Gastroesophageal sphincter (tissue), 4 donors: ENCODE results near the gene EGLN2. TPM values are rescaled to one million over a fixed set of nuclear protein-coding genes. Genes with fewer than 3 reads are reported as not detected.
A peak's percentile ranks its signal among the peaks of the same experiment; 100 is the strongest.
"Not testable (repeated sequence)": the region's sequence is repeated elsewhere in the genome, so short reads cannot be mapped to it uniquely, and the experiment has no call there.

Experiments
- ATAC-seq: fragments of 150-250 bp; one replicate; pipeline ENCODE4 v1.9.1; 2016; ENCODE audit warnings: mild to moderate bottlenecking, moderate library complexity
- H3K27ac ChIP-seq, 4 donors: fragments of 200-600 bp; sonication (generic) in 3 of 4; 1 replicate in 3 of 4; 2 replicates in 1 of 4; pipeline ENCODE4 v1.5.1; 2016 to 2019
- H3K27me3 ChIP-seq: fragments of 200-600 bp; sonication (generic); one replicate; pipeline ENCODE4 v1.5.1; 2019
- H3K36me3 ChIP-seq, 2 donors: fragments of 200-600 bp; sonication (generic); one replicate each; pipeline ENCODE4 v1.5.1; 2019; ENCODE audit warnings: control low read depth in 1 of 2
- H3K4me1 ChIP-seq, 3 donors: fragments of 200-600 bp; sonication (generic); 1 replicate in 2 of 3; 2 replicates in 1 of 3; pipeline ENCODE4 v1.5.1; 2016 to 2019; ENCODE audit warnings: control low read depth in 2 of 3
- H3K4me3 ChIP-seq, 2 donors: fragments of 200-600 bp; sonication (generic); one replicate each; pipeline ENCODE4 v1.5.1; 2019; ENCODE audit warnings: mild to moderate bottlenecking in 1 of 2, moderate library complexity in 1 of 2
- H3K9me3 ChIP-seq, 3 donors: fragments of 200-600 bp; sonication (generic); one replicate each; pipeline ENCODE4 v1.5.1; 2017 to 2019; ENCODE audit warnings: control low read depth in 2 of 3
- CTCF ChIP-seq, 4 experiments: fragments of 200-600 bp in 2 of 4; fragments of 450-650 bp in 2 of 4; sonication (generic) in 1 of 4; IDR thresholded peaks; one replicate each; pipeline ENCODE4 v1.5.1; 2017 to 2019; ENCODE audit warnings: antibody characterized with exemption in 4 of 4, mild to moderate bottlenecking in 2 of 4, moderate library complexity in 2 of 4
- EP300 ChIP-seq: sonication (generic); formaldehyde crosslinking; IDR thresholded peaks from one replicate; pipeline ENCODE4 v1.6.1; 2017; ENCODE audit warnings: antibody characterized with exemption, mild to moderate bottlenecking
- POLR2A ChIP-seq, 2 donors: fragments of 450-650 bp; IDR thresholded peaks; one replicate each; pipeline ENCODE4 v1.6.1; 2017; ENCODE audit warnings: antibody characterized with exemption in 2 of 2, mild to moderate bottlenecking in 2 of 2, moderate library complexity in 1 of 2
- POLR2AphosphoS5 ChIP-seq: sonication (generic); formaldehyde crosslinking; IDR thresholded peaks from one replicate; pipeline ENCODE4 v1.6.1; 2017; ENCODE audit warnings: antibody characterized with exemption
- WGBS, 2 donors: methylation state at CpG; one replicate each; pipeline ENCODE4 v1.1.5; 2018; ENCODE audit warnings: low coverage in 1 of 2; 5-methylcytosine and 5-hydroxymethylcytosine counted together
- total RNA-seq, 4 donors: library from RNA; depleted of rRNA; stranded (reverse); fragments of >200 nt; gene quantifications; one replicate each; pipeline ENCODE4 v1.1.0, GENCODE V29; 2016

Gene EGLN2
- total RNA-seq, 4 donors from 2014 or later, result 99.1 to 115 (median 107) TPM

- peak; percentile 83 for ATAC-seq
- H3K27ac ChIP-seq, result peak overlapping the region in 3 of 4 donors; percentile 28 to 64 (median 52)
- not testable (repeated sequence) for H3K9me3 ChIP-seq, H3K27me3 ChIP-seq, H3K36me3 ChIP-seq
- peak in 3 of 4 experiments; percentile 42 to 52 (median 49) for TF ChIP-seq CTCF (IDR thresholded peaks at IDR 0.05)
- TF ChIP-seq POLR2AphosphoS5, result peak; percentile 42
- H3K4me3 ChIP-seq, result peak overlapping the region in 1 of 2 donors; percentile 38
- H3K4me1 ChIP-seq, result peaks cover 0 to 44% (median 14%) of the 10 kb centered on the region in 3 donors
- 29 to 66% methylated on average over 5 to 16 of the region's 36 CpGs for WGBS, 2 donors
Observed at GRCh38 chr19:40818480-40819399, 19.7 kb downstream of the EGLN2 start.

GRCh38 chr19:40819479-40820234 is 20.7 kb downstream of the EGLN2 start:
- ATAC-seq, result peak; percentile 31
- TF ChIP-seq CTCF (IDR thresholded peaks at IDR 0.05), result peak in 3 of 4 experiments; percentile 82 to 87 (median 85)
- not testable (repeated sequence) for H3K4me3 ChIP-seq, H3K27me3 ChIP-seq, H3K36me3 ChIP-seq, H3K9me3 ChIP-seq
- Histone ChIP-seq H3K4me1 (peaks cover 0 to 44% (median 14%) of the 10 kb centered on the region in 3 donors), H3K27ac (peak overlapping the region in 3 of 4 donors; percentile 34 to 64 (median 52))
- WGBS, 2 donors, result 45% methylated on average over 6 of the region's 6 CpGs

GRCh38 chr19:40822161-40822560 is 23.2 kb downstream of the EGLN2 start:
- WGBS, 2 donors, result 84 to 92% methylated on average over 6 of the region's 22 CpGs
- H3K4me3 ChIP-seq, result no peak overlapping the region
- H3K27me3 ChIP-seq, result no peaks in the 10 kb centered on the region
- TF ChIP-seq POLR2AphosphoS5, result no peak
- no peak for TF ChIP-seq POLR2A (IDR thresholded peaks at IDR 0.05)
- TF ChIP-seq CTCF (IDR thresholded peaks at IDR 0.05), result no peak
- TF ChIP-seq EP300, result no peak
- peaks cover 0 to 7% of the 10 kb centered on the region in 2 donors for H3K36me3 ChIP-seq
- ATAC-seq, result no peak
- H3K4me1 ChIP-seq, result peaks cover 0 to 44% (median 14%) of the 10 kb centered on the region in 3 donors
- H3K27ac ChIP-seq, result no peak overlapping the region
- no peaks in the 10 kb centered on the region for H3K9me3 ChIP-seq

GRCh38 chr19:40822704-40823553 is 23.9 kb downstream of the EGLN2 start:
- Histone ChIP-seq H3K4me1 (peaks cover 0 to 42% (median 14%) of the 10 kb centered on the region in 3 donors), H3K27ac (peak overlapping the region in 1 of 4 donors; percentile 27), H3K36me3 (peaks cover 0 to 15% of the 10 kb centered on the region in 2 donors)
- ATAC-seq, H3K9me3 ChIP-seq, H3K4me3 ChIP-seq, H3K27me3 ChIP-seq: not testable (repeated sequence)
- WGBS, 2 donors, result 56 to 100% methylated on average over 1 to 9 of the region's 9 CpGs

- not testable (repeated sequence) for H3K4me3 ChIP-seq, ATAC-seq
Observed at GRCh38 chr19:40824916-40825315, 25.9 kb downstream of the EGLN2 start.

GRCh38 chr19:40825460-40826095 is 26.6 kb downstream of the EGLN2 start:
- not testable (repeated sequence) for H3K9me3 ChIP-seq, ATAC-seq, H3K27ac ChIP-seq, H3K27me3 ChIP-seq, H3K4me3 ChIP-seq
- peaks cover 0 to 26% of the 10 kb centered on the region in 2 donors for H3K36me3 ChIP-seq
- peaks cover 0 to 19% (median 0%) of the 10 kb centered on the region in 3 donors for H3K4me1 ChIP-seq
- WGBS, 2 donors, result 100% methylated on average over 3 of the region's 6 CpGs; no CpG with 5 or more reads in 1 of the 2 donors

More at GRCh38 chr19:40824916-40825315, 25.9 kb downstream of the EGLN2 start:
- not testable (repeated sequence) for H3K27me3 ChIP-seq, H3K9me3 ChIP-seq, H3K27ac ChIP-seq
- peaks cover 0 to 26% of the 10 kb centered on the region in 2 donors for H3K36me3 ChIP-seq
- 81 to 83% methylated on average over 4 to 6 of the region's 16 CpGs for WGBS, 2 donors
- peaks cover 0 to 22% (median 0%) of the 10 kb centered on the region in 3 donors for H3K4me1 ChIP-seq

- not testable (repeated sequence) for H3K4me3 ChIP-seq, H3K27me3 ChIP-seq, H3K9me3 ChIP-seq, H3K27ac ChIP-seq, ATAC-seq
- H3K36me3 ChIP-seq, result peaks cover 0 to 26% of the 10 kb centered on the region in 2 donors
- peaks cover 0 to 19% (median 0%) of the 10 kb centered on the region in 3 donors for H3K4me1 ChIP-seq
- 40% methylated on average over 1 of the region's 14 CpGs; no CpG with 5 or more reads in 1 of the 2 donors for WGBS, 2 donors
Observed at GRCh38 chr19:40826312-40826698, 27.3 kb downstream of the EGLN2 start.

GRCh38 chr19:40826699-40827385 is 27.9 kb downstream of the EGLN2 start:
- not testable (repeated sequence) for H3K4me3 ChIP-seq, H3K27me3 ChIP-seq, ATAC-seq, H3K9me3 ChIP-seq, H3K27ac ChIP-seq
- Histone ChIP-seq H3K4me1 (peaks cover 0 to 19% (median 0%) of the 10 kb centered on the region in 3 donors), H3K36me3 (peaks cover 0 to 26% of the 10 kb centered on the region in 2 donors)
- 88 to 100% methylated on average over 4 to 6 of the region's 29 CpGs for WGBS, 2 donors
